MM.1S (cell line): ENCODE measurements around the gene CES4A.

Experiments used
- EZH2 ChIP-seq: fragments of 300-600 bp; sonication (generic); optimal IDR thresholded peaks from 2 replicates; pipeline ENCODE3; 2017; ENCODE audit warnings: low read depth, mild to moderate bottlenecking, antibody characterized with exemption, low read length, mixed read lengths
- EZH2phosphoT487 ChIP-seq: fragments of 300-600 bp; sonication (generic); IDR thresholded peaks from 2 replicates; pipeline ENCODE4 v1.6.1; 2018; ENCODE audit warnings: antibody characterized with exemption, low read length
- TF ChIP-seq, protein P1 (sequence below): fragments of 300-600 bp; sonication (generic); IDR thresholded peaks from 2 replicates; pipeline ENCODE4 v1.5.1; 2016; ENCODE audit warnings: antibody characterized with exemption, low read length, mixed read lengths

DNA sequence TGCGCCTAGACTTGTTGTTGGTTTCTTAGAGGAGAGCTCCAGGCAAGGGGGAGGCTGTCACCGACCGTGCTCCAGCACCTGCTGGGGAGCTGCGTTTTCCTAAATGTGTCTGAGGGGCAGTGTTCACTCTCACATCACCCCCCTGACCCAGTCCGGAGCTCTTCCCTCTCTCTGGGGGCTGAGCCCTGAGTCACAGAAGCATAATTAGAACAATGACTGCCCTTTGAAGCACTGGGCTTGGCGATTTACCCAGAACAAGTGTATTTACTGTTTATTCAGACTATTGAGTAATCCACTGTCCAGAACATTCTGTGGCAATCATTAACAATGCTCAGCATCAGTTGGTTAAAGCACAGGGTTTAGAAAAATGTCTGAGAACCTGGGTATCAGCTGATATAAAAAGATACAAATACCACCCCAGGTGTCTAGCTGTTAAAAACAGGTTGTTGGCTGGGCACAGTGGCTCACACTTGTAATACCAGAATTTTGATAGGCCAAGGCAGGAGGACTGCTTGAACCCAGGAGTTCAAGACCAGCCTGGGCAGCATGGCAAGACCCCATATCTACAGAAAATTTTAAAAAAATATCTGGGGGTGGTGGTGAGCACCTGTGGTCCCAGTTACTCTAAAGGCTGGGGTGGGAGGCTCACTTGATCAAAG lies 8.1 kb downstream of the CES4A start:
- TF ChIP-seq, protein P1, sequence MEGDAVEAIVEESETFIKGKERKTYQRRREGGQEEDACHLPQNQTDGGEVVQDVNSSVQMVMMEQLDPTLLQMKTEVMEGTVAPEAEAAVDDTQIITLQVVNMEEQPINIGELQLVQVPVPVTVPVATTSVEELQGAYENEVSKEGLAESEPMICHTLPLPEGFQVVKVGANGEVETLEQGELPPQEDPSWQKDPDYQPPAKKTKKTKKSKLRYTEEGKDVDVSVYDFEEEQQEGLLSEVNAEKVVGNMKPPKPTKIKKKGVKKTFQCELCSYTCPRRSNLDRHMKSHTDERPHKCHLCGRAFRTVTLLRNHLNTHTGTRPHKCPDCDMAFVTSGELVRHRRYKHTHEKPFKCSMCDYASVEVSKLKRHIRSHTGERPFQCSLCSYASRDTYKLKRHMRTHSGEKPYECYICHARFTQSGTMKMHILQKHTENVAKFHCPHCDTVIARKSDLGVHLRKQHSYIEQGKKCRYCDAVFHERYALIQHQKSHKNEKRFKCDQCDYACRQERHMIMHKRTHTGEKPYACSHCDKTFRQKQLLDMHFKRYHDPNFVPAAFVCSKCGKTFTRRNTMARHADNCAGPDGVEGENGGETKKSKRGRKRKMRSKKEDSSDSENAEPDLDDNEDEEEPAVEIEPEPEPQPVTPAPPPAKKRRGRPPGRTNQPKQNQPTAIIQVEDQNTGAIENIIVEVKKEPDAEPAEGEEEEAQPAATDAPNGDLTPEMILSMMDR, result no peak
- TF ChIP-seq EZH2, result no peak
- TF ChIP-seq EZH2phosphoT487, result no peak
